ENCODE measurements around the gene ZBTB46.

GRCh38 chr20:63822276-63822696 lies 8.8 kb downstream of the ZBTB46 start:
- no peak for TF ChIP-seq CTCF (IDR thresholded peaks at IDR 0.05)
- TF ChIP-seq POLR2A (IDR thresholded peaks at IDR 0.05), result no peak

Measured in lower leg skin (tissue), 3 donors.